Brain microvascular endothelial cell (primary cell): ENCODE measurements around the gene LGALS9B.
"Not testable (repeated sequence)": the region's sequence is repeated elsewhere in the genome, so short reads cannot be mapped to it uniquely, and the experiment has no call there.

Experiments used
- DNase-seq: peaks from one replicate; pipeline ENCODE4 v3.0.0-alpha.2; 2020
- H3K27ac ChIP-seq: fragments of 250-450 bp; sonication (Bioruptor Pico); 2 replicates; pipeline ENCODE4 v1.5.1; 2020; ENCODE audit warnings: mild to moderate bottlenecking, moderate library complexity
- H3K27me3 ChIP-seq: fragments of 250-450 bp; sonication (Bioruptor Pico); replicated peaks from 2 replicates; pipeline ENCODE4 v1.5.1; 2020; ENCODE audit warnings: mild to moderate bottlenecking
- H3K36me3 ChIP-seq: fragments of 250-450 bp; sonication (Bioruptor Pico); replicated peaks from 2 replicates; pipeline ENCODE4 v1.5.1; 2020; ENCODE audit warnings: mild to moderate bottlenecking
- H3K4me3 ChIP-seq: 2 replicates; pipeline ENCODE4 v1.5.1; 2011; ENCODE audit warnings: low read depth, mild to moderate bottlenecking, control low read depth, low read length, moderate library complexity
- in situ Hi-C: cut with HindIII; loops from 2 replicates; pipeline ENCODE4 v1.10.0; 2017; ENCODE audit warnings: low sequenced_read_pairs, low pct_ligation_motif_present

The LGALS9B gene

GRCh38 chr17:20484930-20485329 is 17.6 kb upstream of the LGALS9B start:
- H3K27ac ChIP-seq, H3K36me3 ChIP-seq, H3K27me3 ChIP-seq, H3K4me3 ChIP-seq, in situ Hi-C loops: not testable (repeated sequence)
- peak; percentile 52 for DNase-seq

- DNase-seq, H3K27me3 ChIP-seq, H3K36me3 ChIP-seq, H3K4me3 ChIP-seq, in situ Hi-C loops, H3K27ac ChIP-seq: not testable (repeated sequence)
These were observed 12.7 kb upstream of the LGALS9B start for GRCh38 chr17:20479889-20480591.

- H3K36me3 ChIP-seq, H3K27ac ChIP-seq, H3K27me3 ChIP-seq, DNase-seq, in situ Hi-C loops, H3K4me3 ChIP-seq: not testable (repeated sequence)
These were observed 10.2 kb upstream of the LGALS9B start for GRCh38 chr17:20477398-20478071.

GRCh38 chr17:20475137-20475831 is 7.9 kb upstream of the LGALS9B start:
- DNase-seq, in situ Hi-C loops: not testable (repeated sequence)

GRCh38 chr17:20474081-20474480 is 6.7 kb upstream of the LGALS9B start:
- DNase-seq, in situ Hi-C loops: not testable (repeated sequence)

More at GRCh38 chr17:20475137-20475831, 7.9 kb upstream of the LGALS9B start:
- not testable (repeated sequence) for H3K27ac ChIP-seq, H3K27me3 ChIP-seq, H3K36me3 ChIP-seq, H3K4me3 ChIP-seq

GRCh38 chr17:20469946-20470345 is 2.6 kb upstream of the LGALS9B start:
- DNase-seq, H3K27ac ChIP-seq, in situ Hi-C loops, H3K27me3 ChIP-seq, H3K36me3 ChIP-seq, H3K4me3 ChIP-seq: not testable (repeated sequence)

More at GRCh38 chr17:20474081-20474480, 6.7 kb upstream of the LGALS9B start:
- H3K27ac ChIP-seq, H3K4me3 ChIP-seq, H3K27me3 ChIP-seq, H3K36me3 ChIP-seq: not testable (repeated sequence)

- in situ Hi-C loops, H3K36me3 ChIP-seq, H3K27ac ChIP-seq, DNase-seq, H3K4me3 ChIP-seq, H3K27me3 ChIP-seq: not testable (repeated sequence)
These were observed 1.8 kb upstream of the LGALS9B start for GRCh38 chr17:20469107-20469506.

- H3K27ac ChIP-seq, result not testable (repeated sequence)
These were observed 340 bp downstream of the LGALS9B start for GRCh38 chr17:20466999-20467398.

GRCh38 chr17:20466553-20466952 is 786 bp downstream of the LGALS9B start:
- DNase-seq, H3K36me3 ChIP-seq, in situ Hi-C loops, H3K4me3 ChIP-seq, H3K27me3 ChIP-seq, H3K27ac ChIP-seq: not testable (repeated sequence)

More at GRCh38 chr17:20466999-20467398, 340 bp downstream of the LGALS9B start:
- DNase-seq, H3K27me3 ChIP-seq, H3K36me3 ChIP-seq, in situ Hi-C loops, H3K4me3 ChIP-seq: not testable (repeated sequence)

GRCh38 chr17:20465535-20465934 is 1.8 kb downstream of the LGALS9B start:
- DNase-seq, in situ Hi-C loops, H3K36me3 ChIP-seq, H3K27me3 ChIP-seq, H3K4me3 ChIP-seq, H3K27ac ChIP-seq: not testable (repeated sequence)

GRCh38 chr17:20464854-20465414 is 2.4 kb downstream of the LGALS9B start:
- H3K4me3 ChIP-seq, in situ Hi-C loops, DNase-seq, H3K36me3 ChIP-seq, H3K27ac ChIP-seq, H3K27me3 ChIP-seq: not testable (repeated sequence)

GRCh38 chr17:20462158-20462557 is 5.2 kb downstream of the LGALS9B start:
- H3K36me3 ChIP-seq, DNase-seq, H3K4me3 ChIP-seq, in situ Hi-C loops, H3K27ac ChIP-seq, H3K27me3 ChIP-seq: not testable (repeated sequence)

- in situ Hi-C loops, H3K4me3 ChIP-seq, H3K27ac ChIP-seq, H3K27me3 ChIP-seq, H3K36me3 ChIP-seq, DNase-seq: not testable (repeated sequence)
These were observed 9.4 kb downstream of the LGALS9B start for GRCh38 chr17:20457848-20458381.

GRCh38 chr17:20455106-20455505 is 12.2 kb downstream of the LGALS9B start:
- H3K27ac ChIP-seq, H3K36me3 ChIP-seq, H3K4me3 ChIP-seq, H3K27me3 ChIP-seq, DNase-seq, in situ Hi-C loops: not testable (repeated sequence)
